ENCODE measurements around the gene RCN2. TPM values are rescaled to one million over a fixed set of nuclear protein-coding genes. Genes with fewer than 3 reads are reported as not detected.

Gene RCN2, protein sequence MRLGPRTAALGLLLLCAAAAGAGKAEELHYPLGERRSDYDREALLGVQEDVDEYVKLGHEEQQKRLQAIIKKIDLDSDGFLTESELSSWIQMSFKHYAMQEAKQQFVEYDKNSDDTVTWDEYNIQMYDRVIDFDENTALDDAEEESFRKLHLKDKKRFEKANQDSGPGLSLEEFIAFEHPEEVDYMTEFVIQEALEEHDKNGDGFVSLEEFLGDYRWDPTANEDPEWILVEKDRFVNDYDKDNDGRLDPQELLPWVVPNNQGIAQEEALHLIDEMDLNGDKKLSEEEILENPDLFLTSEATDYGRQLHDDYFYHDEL
- total RNA-seq, result 30.8 and 60.4 TPM in 2 replicates

DNA sequence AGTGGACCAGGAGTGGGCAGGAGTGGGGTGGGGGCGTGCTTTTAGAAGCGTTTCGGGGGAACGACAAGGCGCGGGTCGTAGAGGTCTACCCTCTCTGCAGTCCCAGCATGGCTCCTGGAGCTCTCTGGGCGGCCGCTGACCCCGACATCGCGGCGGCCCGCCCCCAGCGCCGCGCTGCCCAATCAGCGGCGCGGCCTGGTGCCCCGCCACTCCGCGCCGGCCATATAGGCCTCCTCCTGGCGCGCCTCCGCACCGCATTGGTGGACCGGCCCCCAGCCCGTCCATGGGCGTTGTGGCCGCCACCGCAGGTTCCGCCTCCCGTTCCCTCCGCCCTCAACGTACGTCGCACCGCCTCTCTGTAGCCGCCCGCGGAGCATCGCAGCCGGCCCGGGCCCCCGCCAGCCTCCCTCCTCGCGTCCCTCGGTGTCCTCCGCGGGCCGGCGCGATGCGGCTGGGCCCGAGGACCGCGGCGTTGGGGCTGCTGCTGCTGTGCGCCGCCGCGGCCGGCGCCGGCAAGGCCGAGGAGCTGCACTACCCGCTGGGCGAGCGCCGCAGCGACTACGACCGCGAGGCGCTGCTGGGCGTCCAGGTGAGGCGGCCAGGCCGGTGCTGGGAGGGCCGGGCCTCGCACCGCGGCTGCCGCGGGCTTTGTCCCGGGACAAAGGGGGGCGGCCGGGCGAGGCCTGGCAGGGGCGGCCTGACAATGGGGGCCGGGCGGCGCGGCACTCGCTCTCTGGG is at the start of gene RCN2:
Gene RCN2, plus strand, starts transcription at position 353 of the 738 bp plus-strand sequence. Its CDS starts 93 bp downstream, at position 446.

DNA sequence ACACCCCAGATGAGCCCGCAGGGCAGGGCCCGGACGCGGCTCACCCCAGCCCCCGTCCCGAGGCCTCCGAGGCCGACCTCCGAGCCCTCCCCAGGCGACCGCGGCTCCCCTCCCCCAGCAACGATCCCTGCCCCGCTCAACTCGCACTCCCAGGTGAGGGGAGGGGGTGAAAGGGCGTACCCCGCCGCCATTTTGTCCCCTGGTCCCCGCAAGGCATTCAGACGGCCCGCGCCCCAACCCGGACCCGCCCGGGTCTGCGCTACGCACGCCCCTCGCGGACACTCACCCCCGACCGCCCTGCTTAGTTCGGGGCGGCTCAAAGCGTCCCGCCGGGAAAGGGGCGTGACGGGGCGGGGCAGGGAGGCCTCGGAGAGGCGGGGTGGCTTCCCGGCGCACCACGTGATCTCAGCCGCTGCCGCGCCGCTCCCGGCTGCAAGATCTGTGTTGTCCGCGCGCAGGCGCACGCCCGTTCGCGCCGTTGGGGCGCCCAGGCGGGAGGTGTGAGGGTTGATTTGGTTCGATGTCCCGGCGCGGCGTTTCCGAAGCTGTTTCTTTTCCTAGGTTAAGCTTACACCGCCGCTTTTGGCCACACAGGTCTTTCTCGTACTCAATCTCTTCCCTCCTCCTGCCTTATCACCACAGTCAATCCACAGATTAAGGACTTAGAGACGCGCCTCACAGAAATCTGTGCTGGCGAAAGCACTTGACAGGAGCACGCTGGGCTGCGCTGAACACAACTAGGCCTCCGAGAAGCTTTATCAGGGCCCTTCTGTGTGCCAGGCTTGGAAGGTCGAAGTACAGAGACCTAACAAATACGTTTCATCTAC is 26.3 kb upstream of the RCN2 start, which contains the start of gene SCAPER:
Gene SCAPER, minus strand, starts transcription at position 328 of the 827 bp plus-strand sequence. CDS start 21,523 bp downstream, outside the sequence.

DNA sequence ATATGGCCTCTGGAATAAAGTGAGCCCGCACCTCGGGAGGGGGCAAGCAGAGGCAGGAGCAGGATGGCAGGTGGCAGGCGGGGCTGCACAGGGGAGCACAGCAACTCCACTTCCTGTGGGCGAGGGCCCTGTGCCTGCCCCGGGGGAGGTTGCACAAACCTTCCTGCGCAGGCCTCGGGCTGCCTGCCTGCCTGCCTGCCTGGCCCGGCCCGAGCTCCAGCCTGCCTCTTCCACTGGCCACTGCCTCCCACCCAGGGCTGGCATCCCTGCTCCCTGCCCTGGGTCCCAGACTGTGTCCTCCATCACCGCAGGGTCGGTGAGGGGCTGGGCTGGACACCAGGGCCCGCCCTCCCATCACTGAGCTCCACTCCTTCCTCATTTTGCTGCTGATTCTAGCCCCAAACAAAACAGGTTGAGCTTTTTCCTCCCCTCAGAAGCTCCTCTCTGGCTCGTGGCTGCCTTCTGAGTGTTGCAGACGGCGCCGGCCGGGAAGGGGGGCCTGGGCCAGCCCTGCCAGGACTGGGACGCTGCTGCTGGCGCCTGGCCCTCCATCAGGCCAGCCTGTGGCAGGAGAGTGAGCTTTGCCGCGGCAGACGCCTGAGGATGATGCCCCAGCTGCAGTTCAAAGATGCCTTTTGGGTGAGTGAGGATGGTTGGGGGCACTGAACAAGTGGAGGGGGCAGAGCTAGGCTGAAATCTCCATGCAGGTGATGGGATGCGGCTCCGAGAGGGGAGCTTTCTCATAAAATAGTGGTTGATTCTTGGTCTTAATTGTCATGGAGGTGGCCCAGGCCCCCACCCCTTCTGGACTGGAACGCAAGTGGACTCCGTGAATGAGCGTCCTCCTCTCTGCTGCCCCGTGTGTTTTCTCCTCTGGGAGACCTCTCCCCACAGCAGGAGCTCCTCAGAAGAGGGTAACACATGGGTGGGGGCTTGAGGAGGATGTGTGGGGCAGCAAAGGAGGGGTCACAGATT is 63.7 kb downstream of the RCN2 start, which contains the start of gene PSTPIP1:
Gene PSTPIP1, plus strand, starts transcription at position 156 of the 975 bp plus-strand sequence. Its CDS starts 448 bp downstream, at position 604.

Other genes starting within 250 kb of the RCN2 start
- gene SCAPER, start 26.4 kb upstream of the RCN2 start, total RNA-seq, result 5.7 and 9.3 TPM in 2 replicates
- 0.13 TPM in 1 of 2 replicates, not detected in the other for gene PSTPIP1, start 63.4 kb downstream of the RCN2 start, total RNA-seq
- 104 and 270 TPM in 2 replicates for gene TSPAN3, start 139.4 kb downstream of the RCN2 start, total RNA-seq